ENCODE results near the gene LDB2. TPM values are rescaled to one million over a fixed set of nuclear protein-coding genes. Genes with fewer than 3 reads are reported as not detected.

The LDB2 gene
- total RNA-seq, 4 donors from 2014 or later = 33.7 to 191 (median 43.5) TPM

GRCh38 chr4:16750882-16751642, 147.4 kb downstream of the LDB2 start:
- DNase-seq (ENCODE audit: low spot score) (no peak), ATAC-seq (ENCODE audit: low FRiP score) (no peak)
- no peak for TF ChIP-seq CTCF (IDR thresholded peaks at IDR 0.05)

- no peak for TF ChIP-seq CTCF (IDR thresholded peaks at IDR 0.05)
- ATAC-seq (ENCODE audit: low FRiP score) (no peak), DNase-seq (ENCODE audit: low spot score) (no peak)
Measured at GRCh38 chr4:16750216-16750615, 148.2 kb downstream of the LDB2 start.

- no peak for ATAC-seq (ENCODE audit: low FRiP score)
- TF ChIP-seq CTCF (IDR thresholded peaks at IDR 0.05) = no peak
- no peak for DNase-seq (ENCODE audit: low spot score)
Measured at GRCh38 chr4:16745887-16746286, 152.6 kb downstream of the LDB2 start.

- ATAC-seq (ENCODE audit: low FRiP score) = peak; percentile 95
- no peak for TF ChIP-seq CTCF (IDR thresholded peaks at IDR 0.05)
- no peak for DNase-seq (ENCODE audit: low spot score)
Measured at GRCh38 chr4:16745009-16745635, 153.3 kb downstream of the LDB2 start.

GRCh38 chr4:16741287-16741686, 157.2 kb downstream of the LDB2 start:
- DNase-seq (ENCODE audit: low spot score) = no peak
- no peak for TF ChIP-seq CTCF (IDR thresholded peaks at IDR 0.05)
- no peak for ATAC-seq (ENCODE audit: low FRiP score)

GRCh38 chr4:16739997-16740624, 158.3 kb downstream of the LDB2 start:
- TF ChIP-seq CTCF (IDR thresholded peaks at IDR 0.05) = no peak
- DNase-seq (ENCODE audit: low spot score) (no peak), ATAC-seq (ENCODE audit: low FRiP score) (no peak)
